ENCODE results near the gene XRRA1.

GRCh38 chr11:74951226-74951625 lies 2.3 kb upstream of the XRRA1 start:
- no peak for TF ChIP-seq PKNOX1 (IDR thresholded peaks at IDR 0.05)
- TF ChIP-seq HDGF (IDR thresholded peaks at IDR 0.05; ENCODE audit: borderline replicate concordance) = no peak
